Right atrium auricular region (tissue), 2 donors: ENCODE data around the gene LRRC58. TPM values are rescaled to one million over a fixed set of nuclear protein-coding genes. Genes with fewer than 3 reads are reported as not detected.

Experiments used
- DNase-seq: peaks from one replicate; pipeline ENCODE4 v3.0.0-alpha.2; 2019; ENCODE audit warnings: low spot score
- H3K27ac ChIP-seq, 2 donors: fragments of 200-600 bp; sonication (generic); 1 replicate in 1 of 2; 2 replicates in 1 of 2; pipeline ENCODE4 v1.5.1; 2016 to 2019
- H3K27me3 ChIP-seq, 2 donors: fragments of 200-600 bp; sonication (generic); one replicate each; pipeline versions ENCODE4 v1.5.1 to v1.6.0; 2017 to 2019
- H3K36me3 ChIP-seq: fragments of 200-600 bp; sonication (generic); one replicate; pipeline ENCODE4 v1.5.1; 2016
- H3K4me1 ChIP-seq, 2 donors: fragments of 200-600 bp; sonication (generic); one replicate each; pipeline versions ENCODE4 v1.5.1 to v1.6.0; 2017 to 2019
- H3K4me3 ChIP-seq, 2 donors: fragments of 200-600 bp; sonication (generic); 1 replicate in 1 of 2; 2 replicates in 1 of 2; pipeline ENCODE4 v1.5.1; 2017 to 2019; ENCODE audit warnings: mild to moderate bottlenecking in 1 of 2, moderate library complexity in 1 of 2
- H3K9me3 ChIP-seq, 2 donors: fragments of 200-600 bp; sonication (generic); one replicate each; pipeline ENCODE4 v1.5.1; 2019
- CTCF ChIP-seq, 2 donors: fragments of 200-600 bp; sonication (generic); IDR thresholded peaks; one replicate each; pipeline ENCODE4 v1.5.1; 2019; ENCODE audit warnings: antibody characterized with exemption in 2 of 2
- total RNA-seq, 2 donors: library from RNA; depleted of rRNA; stranded (reverse); fragments of >200 nt; gene quantifications; one replicate each; pipeline ENCODE4 v1.1.0, GENCODE V29; 2016

Gene LRRC58
- total RNA-seq, 2 donors from 2014 or later: 15.9 to 17.5 TPM

DNA sequence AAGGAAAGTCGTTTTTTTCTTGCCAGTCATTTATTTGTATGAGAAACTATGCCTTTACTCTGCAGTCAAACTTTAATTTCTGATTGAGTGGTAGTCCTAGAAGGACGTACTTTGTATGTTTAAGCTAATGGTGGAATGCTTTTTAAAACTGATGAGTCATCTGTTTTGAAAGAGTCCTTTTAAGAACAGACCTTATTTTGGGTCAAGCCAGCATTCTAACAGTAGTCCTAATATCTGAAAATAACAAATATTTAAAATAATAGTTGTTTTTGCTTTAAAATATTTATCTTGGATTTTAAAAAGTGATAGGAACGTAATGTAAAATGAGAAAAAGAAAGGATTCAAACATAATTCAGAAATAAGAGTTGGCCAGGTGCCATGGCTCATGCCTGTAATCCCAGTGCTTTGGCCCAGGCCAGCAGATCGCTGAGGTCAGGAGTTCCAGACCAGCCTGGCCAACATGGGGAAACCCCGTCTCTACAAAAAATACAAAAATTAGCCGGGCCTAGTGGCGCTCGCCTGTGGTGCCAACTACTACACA is 1.3 kb upstream of the LRRC58 start:
- TF ChIP-seq CTCF (IDR thresholded peaks at IDR 0.05): no peak
- Histone ChIP-seq H3K36me3 (no peaks in the 10 kb centered on the region), H3K4me1 (peaks cover 0 to 15% of the 10 kb centered on the region in 2 donors), H3K9me3 (no peaks in the 10 kb centered on the region), H3K27ac (peak overlapping the region; percentile 94 to 95), H3K4me3 (peak overlapping the region in 1 of 2 donors; percentile 93), H3K27me3 (no peaks in the 10 kb centered on the region)
- DNase-seq: peak; percentile 62

DNA sequence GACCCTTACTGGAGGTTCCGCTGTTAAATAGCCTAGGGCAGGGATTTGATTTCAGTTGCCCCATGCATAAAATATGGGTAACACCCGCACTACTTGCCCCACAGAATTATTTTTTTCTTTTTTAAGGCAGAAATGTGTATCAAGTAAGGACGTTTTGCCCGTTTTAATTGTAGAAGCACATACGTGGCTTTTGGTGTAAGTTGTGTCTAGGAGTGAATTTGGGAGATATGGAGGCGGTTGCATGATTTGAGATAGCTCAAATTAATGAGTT is 636 bp upstream of the LRRC58 start:
- Histone ChIP-seq H3K4me3 (peak overlapping the region; percentile 81 to 93), H3K36me3 (no peaks in the 10 kb centered on the region), H3K27me3 (no peaks in the 10 kb centered on the region), H3K9me3 (no peaks in the 10 kb centered on the region), H3K27ac (peak overlapping the region; percentile 94 to 95), H3K4me1 (peaks cover 0 to 21% of the 10 kb centered on the region in 2 donors)
- no peak for TF ChIP-seq CTCF (IDR thresholded peaks at IDR 0.05)
- no peak for DNase-seq

DNA sequence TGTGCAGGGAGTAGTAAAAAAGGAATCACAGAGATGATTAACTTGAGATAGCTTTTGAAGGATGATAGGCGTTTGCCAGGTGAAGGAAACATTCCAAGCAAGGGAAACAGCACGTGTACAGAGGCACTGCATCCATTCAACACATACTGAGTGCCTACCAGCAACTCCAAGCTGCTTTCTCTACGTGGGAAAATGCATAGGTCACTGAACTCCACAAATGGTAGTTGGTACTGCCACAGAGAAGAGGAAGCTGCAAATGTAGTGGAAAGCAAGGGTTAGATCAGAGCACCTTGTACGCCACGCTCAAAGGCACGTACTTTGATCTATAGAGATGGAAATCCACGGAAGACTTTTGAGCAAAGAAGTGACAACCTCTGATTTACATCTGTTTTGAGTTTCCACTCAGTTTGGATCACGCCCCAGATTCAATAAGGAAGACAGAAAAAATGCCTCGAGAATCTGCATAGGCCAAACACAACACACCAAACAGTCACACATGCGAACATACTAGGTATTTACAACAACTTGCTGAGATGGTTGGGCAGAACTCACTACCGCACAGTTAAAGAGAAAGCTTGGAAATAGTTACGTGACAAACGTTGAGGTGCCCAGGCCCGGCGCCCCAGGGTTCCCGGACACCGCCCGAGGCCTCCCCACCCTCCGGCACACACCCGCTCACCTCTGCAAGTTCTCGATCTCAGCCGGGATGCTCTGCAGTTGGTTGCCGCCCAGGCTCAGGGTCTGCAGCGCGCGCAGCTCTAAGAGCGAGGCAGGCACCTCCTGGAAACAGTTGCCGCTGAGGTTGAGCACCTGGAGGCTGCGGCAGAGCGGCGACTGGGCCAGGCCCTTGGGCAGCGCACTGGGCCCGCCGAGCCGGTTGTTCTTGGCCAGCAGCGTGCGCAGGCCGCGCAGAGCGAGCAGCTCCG is 826 bp downstream of the LRRC58 start:
- Histone ChIP-seq H3K27ac (peak overlapping the region; percentile 94 to 95), H3K4me1 (peaks cover 0 to 22% of the 10 kb centered on the region in 2 donors), H3K4me3 (peak overlapping the region; percentile 81 to 93), H3K36me3 (no peaks in the 10 kb centered on the region), H3K9me3 (no peaks in the 10 kb centered on the region), H3K27me3 (no peaks in the 10 kb centered on the region)
- no peak for TF ChIP-seq CTCF (IDR thresholded peaks at IDR 0.05)
- no peak for DNase-seq

DNA sequence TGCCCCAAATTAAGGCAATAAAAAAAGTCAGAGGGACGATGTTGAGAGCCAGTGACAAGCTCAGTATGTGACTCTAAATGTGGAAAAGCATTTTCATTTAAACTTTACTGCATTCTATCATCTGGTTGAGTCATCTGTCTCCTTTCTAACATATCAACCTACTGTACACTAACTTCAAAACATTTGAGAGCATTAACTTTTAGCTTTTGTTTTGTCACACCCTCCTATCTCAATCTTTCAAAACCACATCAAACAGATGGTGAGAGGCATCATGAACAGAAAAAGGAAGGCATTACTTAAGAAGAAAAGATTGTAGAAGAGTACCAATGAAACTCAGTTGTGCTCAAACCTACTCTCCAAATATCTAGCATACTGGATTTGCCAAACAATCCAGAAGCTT is 4.8 kb downstream of the LRRC58 start:
- Histone ChIP-seq H3K27me3 (no peaks in the 10 kb centered on the region), H3K9me3 (peaks cover 0 to 8% of the 10 kb centered on the region in 2 donors), H3K4me1 (peaks cover 0 to 19% of the 10 kb centered on the region in 2 donors), H3K4me3 (no peak overlapping the region), H3K27ac (no peak overlapping the region), H3K36me3 (peaks cover 3% of the 10 kb centered on the region)
- no peak for DNase-seq
- TF ChIP-seq CTCF (IDR thresholded peaks at IDR 0.05): no peak

- no peaks in the 10 kb centered on the region for H3K27me3 ChIP-seq
- H3K4me1 ChIP-seq: peaks cover 0 to 9% of the 10 kb centered on the region in 2 donors
- no peak for DNase-seq
- H3K36me3 ChIP-seq: peaks cover 3% of the 10 kb centered on the region
- TF ChIP-seq CTCF (IDR thresholded peaks at IDR 0.05): no peak
- H3K27ac ChIP-seq: no peak overlapping the region
- no peak overlapping the region for H3K4me3 ChIP-seq
- peaks cover 0 to 13% of the 10 kb centered on the region in 2 donors for H3K9me3 ChIP-seq
Observed at GRCh38 chr3:120341658-120342346, 7.4 kb downstream of the LRRC58 start.
